ENCODE data around the gene THUMPD3. TPM values are rescaled to one million over a fixed set of nuclear protein-coding genes. Genes with fewer than 3 reads are reported as not detected.

Gene THUMPD3
- total and polyA plus RNA-seq, 3 donors from 2014 or later: 55.0 to 140 (median 76.1) TPM

DNA sequence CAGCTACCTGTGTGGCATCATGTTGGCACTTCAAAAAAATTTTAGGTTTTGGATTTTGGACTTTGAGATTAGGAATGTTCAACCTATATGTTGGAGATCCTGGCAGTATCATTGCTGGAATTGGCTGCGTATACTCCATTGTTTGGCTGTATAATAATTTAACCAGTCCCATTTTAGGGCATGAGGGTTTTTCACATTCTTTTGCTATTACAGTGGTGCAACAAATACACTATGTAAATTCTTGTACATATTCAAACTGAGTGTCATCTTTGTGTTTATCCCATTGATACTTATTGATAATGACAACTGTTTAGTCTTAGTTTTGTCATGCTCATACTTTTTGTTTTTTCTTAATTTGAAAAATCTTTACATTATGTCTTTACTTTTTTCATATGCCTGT is 6.7 kb downstream of the THUMPD3 start:
- no peak for DNase-seq
- H3K27ac ChIP-seq: no peak overlapping the region
- no peak overlapping the region for H3K4me3 ChIP-seq
- no peaks in the 10 kb centered on the region for H3K4me1 ChIP-seq
- H3K27me3 ChIP-seq: no peaks in the 10 kb centered on the region
- TF ChIP-seq POLR2A (IDR thresholded peaks at IDR 0.05): no peak
- TF ChIP-seq, protein P1, sequence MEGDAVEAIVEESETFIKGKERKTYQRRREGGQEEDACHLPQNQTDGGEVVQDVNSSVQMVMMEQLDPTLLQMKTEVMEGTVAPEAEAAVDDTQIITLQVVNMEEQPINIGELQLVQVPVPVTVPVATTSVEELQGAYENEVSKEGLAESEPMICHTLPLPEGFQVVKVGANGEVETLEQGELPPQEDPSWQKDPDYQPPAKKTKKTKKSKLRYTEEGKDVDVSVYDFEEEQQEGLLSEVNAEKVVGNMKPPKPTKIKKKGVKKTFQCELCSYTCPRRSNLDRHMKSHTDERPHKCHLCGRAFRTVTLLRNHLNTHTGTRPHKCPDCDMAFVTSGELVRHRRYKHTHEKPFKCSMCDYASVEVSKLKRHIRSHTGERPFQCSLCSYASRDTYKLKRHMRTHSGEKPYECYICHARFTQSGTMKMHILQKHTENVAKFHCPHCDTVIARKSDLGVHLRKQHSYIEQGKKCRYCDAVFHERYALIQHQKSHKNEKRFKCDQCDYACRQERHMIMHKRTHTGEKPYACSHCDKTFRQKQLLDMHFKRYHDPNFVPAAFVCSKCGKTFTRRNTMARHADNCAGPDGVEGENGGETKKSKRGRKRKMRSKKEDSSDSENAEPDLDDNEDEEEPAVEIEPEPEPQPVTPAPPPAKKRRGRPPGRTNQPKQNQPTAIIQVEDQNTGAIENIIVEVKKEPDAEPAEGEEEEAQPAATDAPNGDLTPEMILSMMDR (IDR thresholded peaks at IDR 0.05): no peak
- no peaks in the 10 kb centered on the region for H3K9me3 ChIP-seq
- 88 to 94% methylated on average over 1 of the region's 1 CpG for WGBS, 2 donors
- no peaks in the 10 kb centered on the region for H3K36me3 ChIP-seq (ENCODE audit: low read depth, missing control alignments)
- intact Hi-C loops (cut with DNase I; ENCODE audit: low total_unique reads): no loop called here

DNA sequence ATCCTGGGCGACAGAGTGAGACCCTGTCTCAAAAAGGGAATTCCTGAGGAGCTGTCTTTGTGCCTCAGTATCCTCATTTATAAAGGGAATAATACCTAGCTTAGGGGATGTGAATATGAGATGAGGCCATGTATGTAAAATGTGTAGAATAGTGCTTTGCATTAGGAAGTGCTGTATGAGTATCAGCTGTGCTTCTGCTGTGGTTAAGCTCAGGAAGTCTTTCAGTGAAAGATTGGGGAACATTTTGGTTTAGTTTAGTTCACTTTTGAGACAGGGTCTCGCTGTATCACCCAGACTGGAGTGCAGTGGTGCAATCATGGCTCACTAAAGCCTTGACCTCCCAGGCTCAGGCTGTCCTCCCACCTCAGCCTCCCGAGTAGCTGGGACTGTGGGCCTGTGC is 10.6 kb downstream of the THUMPD3 start:
- TF ChIP-seq, protein P1 (IDR thresholded peaks at IDR 0.05): no peak
- no peak for TF ChIP-seq POLR2A (IDR thresholded peaks at IDR 0.05)
- WGBS, 2 donors: 81 to 82% methylated on average over 3 of the region's 3 CpGs
- H3K36me3 ChIP-seq (ENCODE audit: low read depth, missing control alignments): no peaks in the 10 kb centered on the region

DNA sequence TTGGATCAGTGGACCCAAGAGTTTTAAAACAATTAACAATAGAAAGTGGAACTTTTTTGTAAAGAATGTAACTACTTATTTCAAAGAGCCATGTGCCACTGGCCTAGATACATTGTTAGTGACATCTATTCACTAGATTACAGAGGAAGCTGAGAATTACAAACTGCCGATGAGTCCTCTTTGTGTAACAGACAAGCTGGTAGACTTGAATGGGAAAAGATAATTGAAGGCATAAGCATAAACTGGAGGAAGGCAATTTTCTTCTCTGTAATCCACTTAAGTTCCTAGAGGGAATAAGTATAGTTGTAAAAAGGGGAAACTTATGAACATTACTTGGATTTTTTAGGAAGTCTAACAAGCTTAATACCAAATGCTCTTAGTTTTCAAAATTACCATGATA is 15.1 kb downstream of the THUMPD3 start:
- Histone ChIP-seq H3K4me3 (no peak overlapping the region), H3K36me3 (ENCODE audit: low read depth, missing control alignments) (no peaks in the 10 kb centered on the region), H3K9me3 (no peaks in the 10 kb centered on the region), H3K4me1 (no peaks in the 10 kb centered on the region), H3K27ac (no peak overlapping the region), H3K27me3 (no peaks in the 10 kb centered on the region)
- intact Hi-C loops (cut with DNase I; ENCODE audit: low total_unique reads): no loop called here
- 56 to 64% methylated on average over 1 of the region's 1 CpG for WGBS, 2 donors
- DNase-seq: no peak
- TF ChIP-seq, protein P1 (IDR thresholded peaks at IDR 0.05): no peak
- no peak for TF ChIP-seq POLR2A (IDR thresholded peaks at IDR 0.05)

More for the DNA sequence above, 10.6 kb downstream of the THUMPD3 start:
- no peak for DNase-seq
- Histone ChIP-seq H3K4me3 (no peak overlapping the region), H3K27ac (no peak overlapping the region), H3K9me3 (no peaks in the 10 kb centered on the region), H3K4me1 (no peaks in the 10 kb centered on the region), H3K27me3 (no peaks in the 10 kb centered on the region)
- intact Hi-C loops (cut with DNase I; ENCODE audit: low total_unique reads): no loop called here

DNA sequence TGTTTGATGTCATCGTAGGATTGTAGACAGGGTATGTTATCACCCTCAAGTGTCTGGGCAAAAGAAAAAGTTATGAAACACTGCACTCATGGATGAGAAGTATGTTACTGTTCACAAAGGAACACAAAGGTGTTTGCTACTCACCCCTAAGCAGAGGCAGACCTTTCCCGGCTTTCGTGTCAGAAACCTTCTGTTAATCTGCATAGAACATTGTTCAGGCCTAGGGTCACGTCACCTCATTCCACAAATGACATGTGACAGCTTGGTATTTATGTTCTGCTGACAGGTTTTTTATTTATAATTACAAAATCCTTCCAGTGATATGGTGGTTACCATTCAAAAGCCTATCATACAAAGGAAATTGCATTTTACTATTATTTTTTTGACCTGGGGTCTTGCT is 16.5 kb downstream of the THUMPD3 start:
- intact Hi-C loops (cut with DNase I; ENCODE audit: low total_unique reads): no loop called here
- no peak for DNase-seq
- no peak overlapping the region for H3K27ac ChIP-seq
- no peaks in the 10 kb centered on the region for H3K9me3 ChIP-seq
- no peak overlapping the region for H3K4me3 ChIP-seq
- WGBS, 2 donors: 58 to 74% methylated on average over 4 of the region's 4 CpGs
- H3K27me3 ChIP-seq: no peaks in the 10 kb centered on the region
- no peaks in the 10 kb centered on the region for H3K4me1 ChIP-seq
- TF ChIP-seq POLR2A (IDR thresholded peaks at IDR 0.05): no peak
- TF ChIP-seq, protein P1 (IDR thresholded peaks at IDR 0.05): no peak
- no peaks in the 10 kb centered on the region for H3K36me3 ChIP-seq (ENCODE audit: low read depth, missing control alignments)

DNA sequence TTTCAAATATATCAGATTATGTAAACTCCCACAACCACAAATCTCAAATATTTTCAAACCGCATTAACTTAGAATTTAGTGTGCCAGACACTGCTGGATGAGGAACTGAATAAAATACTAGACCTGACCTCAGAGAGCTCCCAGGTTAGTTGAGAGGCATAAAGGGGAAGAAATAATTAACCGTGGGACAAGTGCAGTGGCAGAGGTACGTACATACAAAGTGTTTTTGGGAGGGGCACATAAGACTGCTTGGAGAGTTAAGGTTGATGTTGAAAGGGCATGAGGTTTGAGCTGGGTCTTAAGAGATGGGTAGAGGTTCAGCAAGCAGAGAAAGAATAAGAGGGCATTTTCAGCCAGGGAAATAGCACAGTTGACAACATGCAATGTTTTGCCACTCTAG is 17.2 kb downstream of the THUMPD3 start:
- TF ChIP-seq, protein P1 (IDR thresholded peaks at IDR 0.05): no peak
- TF ChIP-seq POLR2A (IDR thresholded peaks at IDR 0.05): no peak
- no peaks in the 10 kb centered on the region for H3K36me3 ChIP-seq (ENCODE audit: low read depth, missing control alignments)
- DNase-seq: no peak
- intact Hi-C loops (cut with DNase I; ENCODE audit: low total_unique reads): no loop called here
- no peak overlapping the region for H3K4me3 ChIP-seq
- no peaks in the 10 kb centered on the region for H3K4me1 ChIP-seq
- H3K27me3 ChIP-seq: no peaks in the 10 kb centered on the region
- no peak overlapping the region for H3K27ac ChIP-seq
- 83 to 90% methylated on average over 3 of the region's 3 CpGs for WGBS, 2 donors
- no peaks in the 10 kb centered on the region for H3K9me3 ChIP-seq
